ENCODE results near the gene PYGB. TPM values are rescaled to one million over a fixed set of nuclear protein-coding genes. Genes with fewer than 3 reads are reported as not detected.

The PYGB gene
- total RNA-seq, 1 donor, result 194 TPM

GRCh38 chr20:25213566-25214425, 34.1 kb upstream of the PYGB start:
- Histone ChIP-seq H4K20me1 (ENCODE audit: insufficient read depth, low read length) (peaks cover 3% of the 10 kb centered on the region), H2AFZ (ENCODE audit: low read length) (no peak overlapping the region), H3K79me2 (ENCODE audit: insufficient read depth, low read length) (peaks cover 3% of the 10 kb centered on the region), H3K36me3 (ENCODE audit: insufficient read depth, low read length) (peaks cover 72% of the 10 kb centered on the region), H3K27me3 (ENCODE audit: insufficient read depth, low read length) (no peaks in the 10 kb centered on the region), H3K27ac (ENCODE audit: low read depth, low read length) (no peak overlapping the region), H3K4me3 (ENCODE audit: insufficient read depth, low read length) (no peak overlapping the region), H3K4me1 (ENCODE audit: insufficient read depth, low read length) (no peaks in the 10 kb centered on the region), H3K9me3 (ENCODE audit: low read depth, low read length) (no peaks in the 10 kb centered on the region), H3K4me2 (ENCODE audit: insufficient read depth, low read length) (no peak overlapping the region)
- no peak for TF ChIP-seq CTCF (IDR thresholded peaks at IDR 0.05; ENCODE audit: extremely low read depth, low read depth, low read length)
- DNase-seq (ENCODE audit: insufficient read length, low spot score, missing footprints), result no peak

- H3K4me1 ChIP-seq (ENCODE audit: insufficient read depth, low read length), result no peaks in the 10 kb centered on the region
- H3K79me2 ChIP-seq (ENCODE audit: insufficient read depth, low read length), result peaks cover 3% of the 10 kb centered on the region
- TF ChIP-seq CTCF (IDR thresholded peaks at IDR 0.05; ENCODE audit: extremely low read depth, low read depth, low read length), result no peak
- no peaks in the 10 kb centered on the region for H3K9me3 ChIP-seq (ENCODE audit: low read depth, low read length)
- H3K4me3 ChIP-seq (ENCODE audit: insufficient read depth, low read length), result no peak overlapping the region
- no peak overlapping the region for H3K4me2 ChIP-seq (ENCODE audit: insufficient read depth, low read length)
- H3K36me3 ChIP-seq (ENCODE audit: insufficient read depth, low read length), result peaks cover 78% of the 10 kb centered on the region
- H3K27ac ChIP-seq (ENCODE audit: low read depth, low read length), result no peak overlapping the region
- no peak for DNase-seq (ENCODE audit: insufficient read length, low spot score, missing footprints)
- H2AFZ ChIP-seq (ENCODE audit: low read length), result no peak overlapping the region
- H3K27me3 ChIP-seq (ENCODE audit: insufficient read depth, low read length), result no peaks in the 10 kb centered on the region
- H4K20me1 ChIP-seq (ENCODE audit: insufficient read depth, low read length), result peaks cover 3% of the 10 kb centered on the region
These were observed 33.5 kb upstream of the PYGB start for GRCh38 chr20:25214426-25214790.

GRCh38 chr20:25214819-25215218, 33.1 kb upstream of the PYGB start:
- Histone ChIP-seq H3K79me2 (ENCODE audit: insufficient read depth, low read length) (no peaks in the 10 kb centered on the region), H3K4me3 (ENCODE audit: insufficient read depth, low read length) (no peak overlapping the region), H3K27ac (ENCODE audit: low read depth, low read length) (no peak overlapping the region), H3K4me2 (ENCODE audit: insufficient read depth, low read length) (no peak overlapping the region), H4K20me1 (ENCODE audit: insufficient read depth, low read length) (peaks cover 3% of the 10 kb centered on the region), H3K9me3 (ENCODE audit: low read depth, low read length) (no peaks in the 10 kb centered on the region), H2AFZ (ENCODE audit: low read length) (no peak overlapping the region), H3K27me3 (ENCODE audit: insufficient read depth, low read length) (no peaks in the 10 kb centered on the region), H3K36me3 (ENCODE audit: insufficient read depth, low read length) (peaks cover 78% of the 10 kb centered on the region), H3K4me1 (ENCODE audit: insufficient read depth, low read length) (no peaks in the 10 kb centered on the region)
- no peak for TF ChIP-seq CTCF (IDR thresholded peaks at IDR 0.05; ENCODE audit: extremely low read depth, low read depth, low read length)
- no peak for DNase-seq (ENCODE audit: insufficient read length, low spot score, missing footprints)

- H3K27me3 ChIP-seq (ENCODE audit: insufficient read depth, low read length), result no peaks in the 10 kb centered on the region
- H3K4me3 ChIP-seq (ENCODE audit: insufficient read depth, low read length), result no peak overlapping the region
- no peaks in the 10 kb centered on the region for H3K79me2 ChIP-seq (ENCODE audit: insufficient read depth, low read length)
- peaks cover 3% of the 10 kb centered on the region for H4K20me1 ChIP-seq (ENCODE audit: insufficient read depth, low read length)
- DNase-seq (ENCODE audit: insufficient read length, low spot score, missing footprints), result no peak
- no peak overlapping the region for H2AFZ ChIP-seq (ENCODE audit: low read length)
- peaks cover 80% of the 10 kb centered on the region for H3K36me3 ChIP-seq (ENCODE audit: insufficient read depth, low read length)
- no peak overlapping the region for H3K27ac ChIP-seq (ENCODE audit: low read depth, low read length)
- TF ChIP-seq CTCF (IDR thresholded peaks at IDR 0.05; ENCODE audit: extremely low read depth, low read depth, low read length), result no peak
- no peaks in the 10 kb centered on the region for H3K9me3 ChIP-seq (ENCODE audit: low read depth, low read length)
- H3K4me2 ChIP-seq (ENCODE audit: insufficient read depth, low read length), result no peak overlapping the region
- no peaks in the 10 kb centered on the region for H3K4me1 ChIP-seq (ENCODE audit: insufficient read depth, low read length)
These were observed 32.4 kb upstream of the PYGB start for GRCh38 chr20:25215521-25215920.
